ENCODE data around the gene NFX1. TPM values are rescaled to one million over a fixed set of nuclear protein-coding genes. Genes with fewer than 3 reads are reported as not detected.

The NFX1 gene
- total and polyA plus RNA-seq, 4 experiments from 2014 or later, result 21.2 to 64.7 (median 54.3) TPM

- DNase-seq, result peak in 1 of 5 donors; percentile 39
- peaks cover 28% of the 10 kb centered on the region for H3K36me3 ChIP-seq (ENCODE audit: insufficient read depth, low read length)
- CTCF ChIA-PET (ENCODE audit: partially characterized antibody), result interaction anchor here (0.5 to 2.1 kb wide), 4 partner anchors 11 to 1338 kb away, joined by 3 to 5 read pairs (median 4); no protein-coding TSS in a partner anchor
Measured at GRCh38 chr9:33265211-33265865, 25.0 kb upstream of the NFX1 start.

GRCh38 chr9:33267151-33267767 is 23.1 kb upstream of the NFX1 start:
- Histone ChIP-seq H3K9me3 (ENCODE audit: control insufficient read depth in 1 of 2, low read length in 2 of 2) (no peaks in the 10 kb centered on the region), H3K4me3 (ENCODE audit: low read length in 2 of 2) (no peak overlapping the region), H3K27ac (ENCODE audit: low read depth, low read length) (no peak overlapping the region), H3K36me3 (ENCODE audit: insufficient read depth, low read length) (peaks cover 30% of the 10 kb centered on the region), H3K4me1 (ENCODE audit: insufficient read depth, low read length) (peaks cover 38% of the 10 kb centered on the region), H3K27me3 (ENCODE audit: insufficient read depth, low read length) (no peaks in the 10 kb centered on the region)
- intact Hi-C loops (cut with micrococcal nuclease), result loop anchor here (10.0 kb wide), 2 partner anchors 548 to 778 kb away; partner anchors contain the start of genes UBAP2 and UBE2R2
- peak overlapping the region in 6 of 7 donors; percentile 1 to 87 (median 40) for H3K27ac Mint-ChIP-seq
- ChIA-PET POLR2A (ENCODE audit: partially characterized antibody) (interaction anchor here (1.3 to 2.7 kb wide), 2 partner anchors 23 to 37 kb away, joined by 3 to 7 read pairs; partner anchors contain the start of gene NFX1), CTCF (ENCODE audit: partially characterized antibody) (interaction anchor here (1.5 kb wide), 1 partner anchor 20 kb away, joined by 5 read pairs; no protein-coding TSS in a partner anchor)
- no peaks in the 10 kb centered on the region for H3K9me3 Mint-ChIP-seq
- no peak for DNase-seq
- H3K4me1 Mint-ChIP-seq, result peaks cover 33 to 53% (median 44%) of the 10 kb centered on the region in 4 donors
- H3K4me3 Mint-ChIP-seq, result peak overlapping the region in 3 of 8 donors; percentile 3 to 11 (median 6)
- H3K36me3 Mint-ChIP-seq, result peaks cover 21 to 64% of the 10 kb centered on the region in 2 donors
- no peaks in the 10 kb centered on the region for H3K27me3 Mint-ChIP-seq

More at GRCh38 chr9:33265211-33265865, 25.0 kb upstream of the NFX1 start:
- POLR2A ChIA-PET (ENCODE audit: partially characterized antibody), result interaction anchor here (0.7 to 3.5 kb wide), 7 partner anchors 18 to 551 kb away, joined by 3 to 58 read pairs (median 3); partner anchors contain the start of genes B4GALT1, DNAJA1, NFX1 and SMU1
- peak overlapping the region; percentile 90 to 96 (median 94) for H3K4me3 Mint-ChIP-seq
- intact Hi-C loops (cut with micrococcal nuclease), result loop anchor here (1.0 to 10.0 kb wide), 4 partner anchors 209 to 779 kb away; partner anchors contain the start of genes UBAP2 and UBE2R2
- H3K4me3 ChIP-seq (ENCODE audit: low read length in 2 of 2), result peak overlapping the region; percentile 71 to 85
- peaks cover 38% of the 10 kb centered on the region for H3K4me1 ChIP-seq (ENCODE audit: insufficient read depth, low read length)
- no peaks in the 10 kb centered on the region for H3K9me3 ChIP-seq (ENCODE audit: control insufficient read depth in 1 of 2, low read length in 2 of 2)
- no peaks in the 10 kb centered on the region for H3K9me3 Mint-ChIP-seq
- H3K4me1 Mint-ChIP-seq, result peaks cover 34 to 53% (median 42%) of the 10 kb centered on the region in 4 donors
- H3K36me3 Mint-ChIP-seq, result peaks cover 25 to 63% of the 10 kb centered on the region in 2 donors
- H3K27me3 Mint-ChIP-seq, result no peaks in the 10 kb centered on the region
- peak overlapping the region; percentile 90 to 99 (median 97) for H3K27ac Mint-ChIP-seq
- peak overlapping the region; percentile 76 for H3K27ac ChIP-seq (ENCODE audit: low read depth, low read length)
- H3K27me3 ChIP-seq (ENCODE audit: insufficient read depth, low read length), result no peaks in the 10 kb centered on the region

GRCh38 chr9:33270146-33270545 is 20.2 kb upstream of the NFX1 start:
- no peak for DNase-seq
- no peak overlapping the region for H3K27ac Mint-ChIP-seq
- H3K27me3 ChIP-seq (ENCODE audit: insufficient read depth, low read length), result no peaks in the 10 kb centered on the region
- H3K4me3 Mint-ChIP-seq, result no peak overlapping the region
- H3K4me3 ChIP-seq (ENCODE audit: low read length in 2 of 2), result no peak overlapping the region
- CTCF ChIA-PET (ENCODE audit: partially characterized antibody), result no interaction called here
- peaks cover 24% of the 10 kb centered on the region for H3K4me1 ChIP-seq (ENCODE audit: insufficient read depth, low read length)
- H3K27me3 Mint-ChIP-seq, result no peaks in the 10 kb centered on the region
- no peaks in the 10 kb centered on the region for H3K9me3 ChIP-seq (ENCODE audit: control insufficient read depth in 1 of 2, low read length in 2 of 2)
- peaks cover 24 to 67% of the 10 kb centered on the region in 2 donors for H3K36me3 Mint-ChIP-seq
- H3K36me3 ChIP-seq (ENCODE audit: insufficient read depth, low read length), result peaks cover 47% of the 10 kb centered on the region
- intact Hi-C loops (cut with micrococcal nuclease), result no loop called here
- no peaks in the 10 kb centered on the region for H3K9me3 Mint-ChIP-seq
- POLR2A ChIA-PET (ENCODE audit: partially characterized antibody), result interaction anchor here (2.7 kb wide), 1 partner anchor 20 kb away, joined by 7 read pairs; the partner anchor contains the start of gene NFX1
- H3K4me1 Mint-ChIP-seq, result peaks cover 23 to 36% (median 30%) of the 10 kb centered on the region in 4 donors
- no peak overlapping the region for H3K27ac ChIP-seq (ENCODE audit: low read depth, low read length)

- H3K9me3 ChIP-seq (ENCODE audit: control insufficient read depth in 1 of 2, low read length in 2 of 2), result no peaks in the 10 kb centered on the region
- DNase-seq, result no peak
- no peak overlapping the region for H3K4me3 Mint-ChIP-seq
- H3K27ac ChIP-seq (ENCODE audit: low read depth, low read length), result no peak overlapping the region
- ChIA-PET POLR2A (ENCODE audit: partially characterized antibody) (interaction anchor here (0.6 kb wide), 1 partner anchor 18 kb away, joined by 6 read pairs; the partner anchor contains the start of gene NFX1), CTCF (ENCODE audit: partially characterized antibody) (interaction anchor here (3.1 kb wide), 1 partner anchor 15 kb away, joined by 10 read pairs; no protein-coding TSS in a partner anchor)
- peaks cover 65% of the 10 kb centered on the region for H3K36me3 ChIP-seq (ENCODE audit: insufficient read depth, low read length)
- H3K27me3 Mint-ChIP-seq, result no peaks in the 10 kb centered on the region
- peaks cover 27 to 66% of the 10 kb centered on the region in 2 donors for H3K36me3 Mint-ChIP-seq
- H3K27ac Mint-ChIP-seq, result peak overlapping the region in 2 of 7 donors; percentile 41 to 43
- H3K4me3 ChIP-seq (ENCODE audit: low read length in 2 of 2), result no peak overlapping the region
- H3K9me3 Mint-ChIP-seq, result no peaks in the 10 kb centered on the region
- peaks cover 10 to 17% (median 14%) of the 10 kb centered on the region in 4 donors for H3K4me1 Mint-ChIP-seq
- H3K27me3 ChIP-seq (ENCODE audit: insufficient read depth, low read length), result no peaks in the 10 kb centered on the region
- intact Hi-C loops (cut with micrococcal nuclease), result no loop called here
- H3K4me1 ChIP-seq (ENCODE audit: insufficient read depth, low read length), result peaks cover 5% of the 10 kb centered on the region
Measured at GRCh38 chr9:33272061-33272460, 18.3 kb upstream of the NFX1 start.

- no peak overlapping the region for H3K4me3 Mint-ChIP-seq
- no peaks in the 10 kb centered on the region for H3K9me3 ChIP-seq (ENCODE audit: control insufficient read depth in 1 of 2, low read length in 2 of 2)
- ChIA-PET POLR2A (ENCODE audit: partially characterized antibody) (interaction anchor here (0.7 to 1.4 kb wide), 3 partner anchors 9 to 248 kb away, joined by 3 to 8 read pairs (median 5); partner anchors contain the start of genes BAG1, DNAJA1 and NFX1), CTCF (ENCODE audit: partially characterized antibody) (interaction anchor here (0.9 to 3.1 kb wide), 4 partner anchors 9 to 102 kb away, joined by 3 to 10 read pairs (median 4); no protein-coding TSS in a partner anchor)
- H3K27ac ChIP-seq (ENCODE audit: low read depth, low read length), result no peak overlapping the region
- no peak overlapping the region for H3K4me3 ChIP-seq (ENCODE audit: low read length in 2 of 2)
- DNase-seq, result no peak
- H3K9me3 Mint-ChIP-seq, result no peaks in the 10 kb centered on the region
- no peaks in the 10 kb centered on the region for H3K4me1 ChIP-seq (ENCODE audit: insufficient read depth, low read length)
- no peaks in the 10 kb centered on the region for H3K27me3 ChIP-seq (ENCODE audit: insufficient read depth, low read length)
- peaks cover 34 to 69% of the 10 kb centered on the region in 2 donors for H3K36me3 Mint-ChIP-seq
- peaks cover 0 to 10% (median 6%) of the 10 kb centered on the region in 4 donors for H3K4me1 Mint-ChIP-seq
- H3K27me3 Mint-ChIP-seq, result no peaks in the 10 kb centered on the region
- peak overlapping the region in 3 of 7 donors; percentile 15 to 79 (median 76) for H3K27ac Mint-ChIP-seq
- H3K36me3 ChIP-seq (ENCODE audit: insufficient read depth, low read length), result peaks cover 75% of the 10 kb centered on the region
- intact Hi-C loops (cut with micrococcal nuclease), result no loop called here
Measured at GRCh38 chr9:33273266-33273971, 16.9 kb upstream of the NFX1 start.

- DNase-seq, result no peak
- Histone ChIP-seq H3K27ac (ENCODE audit: low read depth, low read length) (no peak overlapping the region), H3K4me3 (ENCODE audit: low read length in 2 of 2) (no peak overlapping the region), H3K36me3 (ENCODE audit: insufficient read depth, low read length) (peaks cover 76% of the 10 kb centered on the region), H3K4me1 (ENCODE audit: insufficient read depth, low read length) (no peaks in the 10 kb centered on the region), H3K9me3 (ENCODE audit: control insufficient read depth in 1 of 2, low read length in 2 of 2) (no peaks in the 10 kb centered on the region), H3K27me3 (ENCODE audit: insufficient read depth, low read length) (no peaks in the 10 kb centered on the region)
- ChIA-PET CTCF (ENCODE audit: partially characterized antibody) (interaction anchor here (0.9 to 3.1 kb wide), 4 partner anchors 9 to 101 kb away, joined by 3 to 10 read pairs (median 4); no protein-coding TSS in a partner anchor), POLR2A (ENCODE audit: partially characterized antibody) (interaction anchor here (0.7 to 1.4 kb wide), 3 partner anchors 10 to 249 kb away, joined by 3 to 8 read pairs (median 5); partner anchors contain the start of genes BAG1, DNAJA1 and NFX1)
- no peak overlapping the region for H3K4me3 Mint-ChIP-seq
- H3K9me3 Mint-ChIP-seq, result no peaks in the 10 kb centered on the region
- H3K27ac Mint-ChIP-seq, result peak overlapping the region in 3 of 7 donors; percentile 13 to 35 (median 15)
- intact Hi-C loops (cut with micrococcal nuclease), result no loop called here
- no peaks in the 10 kb centered on the region for H3K27me3 Mint-ChIP-seq
- peaks cover 0 to 10% (median 6%) of the 10 kb centered on the region in 4 donors for H3K4me1 Mint-ChIP-seq
- H3K36me3 Mint-ChIP-seq, result peaks cover 37 to 72% of the 10 kb centered on the region in 2 donors
Measured at GRCh38 chr9:33273972-33274328, 16.4 kb upstream of the NFX1 start.

All from CD4-positive, alpha-beta memory T cell (primary cell).